Osteoblast (primary cell): Measurements from ENCODE around the gene IQGAP3. TPM values are rescaled to one million over a fixed set of nuclear protein-coding genes. Genes with fewer than 3 reads are reported as not detected.
"Not testable (repeated sequence)": the region's sequence is repeated elsewhere in the genome, so short reads cannot be mapped to it uniquely, and the experiment has no call there.

Experiments used
- DNase-seq: peaks from one replicate; pipeline ENCODE4 v3.0.0; 2011; ENCODE audit warnings: low spot score, mixed read lengths; ENCODE audit not compliant: insufficient read length; ENCODE audit errors: missing footprints
- H2AFZ ChIP-seq: 2 replicates; pipeline ENCODE4 v1.6.0; 2011; ENCODE audit warnings: mild to moderate bottlenecking, low read length
- H3K27ac ChIP-seq: 2 replicates; pipeline ENCODE4 v1.5.1; 2011; ENCODE audit warnings: mild to moderate bottlenecking, low read depth, low read length, moderate library complexity
- H3K27me3 ChIP-seq: 2 replicates; pipeline ENCODE4 v1.6.0; 2012; ENCODE audit warnings: mild to moderate bottlenecking, control low read depth, inconsistent platforms, low read length, moderate library complexity; ENCODE audit not compliant: insufficient read depth
- H3K36me3 ChIP-seq: 2 replicates; pipeline ENCODE4 v1.5.1; 2011; ENCODE audit warnings: mild to moderate bottlenecking, low read length, control low read depth, moderate library complexity; ENCODE audit not compliant: insufficient read depth
- H3K4me1 ChIP-seq: 2 replicates; pipeline ENCODE4 v1.5.1; 2011; ENCODE audit warnings: mild to moderate bottlenecking, low read length, control low read depth, moderate library complexity; ENCODE audit not compliant: insufficient read depth
- H3K4me2 ChIP-seq: 2 replicates; pipeline ENCODE4 v1.6.0; 2011; ENCODE audit warnings: mild to moderate bottlenecking, low read length; ENCODE audit not compliant: insufficient read depth
- H3K4me3 ChIP-seq: fragments of 200-600 bp; sonication (generic); 3 replicates; pipeline ENCODE4 v1.5.1; 2012; ENCODE audit warnings: mild to moderate bottlenecking, low read length, inconsistent platforms; ENCODE audit not compliant: insufficient read depth
- H3K79me2 ChIP-seq: 2 replicates; pipeline ENCODE4 v1.6.0; 2012; ENCODE audit warnings: mild to moderate bottlenecking, low read length, control low read depth, inconsistent platforms; ENCODE audit not compliant: insufficient read depth
- H3K9me3 ChIP-seq: 2 replicates; pipeline ENCODE4 v1.5.1; 2011; ENCODE audit warnings: low read depth, low read length, control low read depth
- H4K20me1 ChIP-seq: 2 replicates; pipeline ENCODE4 v1.6.0; 2012; ENCODE audit warnings: mild to moderate bottlenecking, low read length, control low read depth; ENCODE audit not compliant: insufficient read depth
- total RNA-seq: library from RNA; depleted of rRNA; stranded (reverse); fragments of >200 nt; gene quantifications from 2 replicates; pipeline ENCODE4 v1.2.3, GENCODE V29; 2012
- TF ChIP-seq, protein P1 (sequence below): IDR thresholded peaks from 2 replicates; pipeline ENCODE4 v1.5.1; 2011; ENCODE audit warnings: mild to moderate bottlenecking, low read depth, low read length, moderate library complexity; ENCODE audit errors: extremely low read depth

Gene IQGAP3
- total RNA-seq, 1 donor, result 2.9 TPM

DNA sequence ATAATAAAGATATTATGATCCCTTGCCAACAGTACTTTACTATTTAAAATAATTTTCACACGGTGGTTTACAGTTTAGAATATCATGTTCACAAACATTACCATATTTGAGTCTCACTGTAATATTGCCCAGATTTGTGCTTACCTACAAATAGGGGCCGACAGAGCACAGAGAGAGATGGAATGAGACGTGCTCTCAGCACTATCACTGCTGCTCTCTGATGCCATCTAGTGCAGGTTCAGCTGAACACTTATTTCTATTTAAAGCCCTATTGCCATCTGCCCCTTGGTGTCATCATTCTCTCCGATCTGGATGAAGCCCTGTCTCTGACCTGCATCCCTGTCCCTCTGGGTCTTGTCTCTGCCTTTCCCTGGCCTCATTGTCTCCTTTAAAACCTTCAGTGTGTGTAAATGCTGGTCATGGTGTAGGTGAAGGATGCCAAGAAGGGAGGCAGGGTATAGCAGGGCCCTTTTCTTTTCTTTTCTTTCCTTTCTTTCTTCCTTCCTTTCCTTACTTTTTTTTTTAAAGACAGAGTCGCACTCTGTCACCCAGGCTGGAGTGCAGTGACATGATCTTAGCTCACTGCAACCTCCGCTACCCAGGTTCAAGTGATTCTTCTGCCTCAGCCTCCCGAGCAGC, 35.8 kb upstream of the IQGAP3 start:
- no peaks in the 10 kb centered on the region for H3K4me1 ChIP-seq
- no peaks in the 10 kb centered on the region for H3K36me3 ChIP-seq
- DNase-seq, result peak; percentile 88
- H3K27ac ChIP-seq, result no peak overlapping the region
- peaks cover 15% of the 10 kb centered on the region for H3K27me3 ChIP-seq
- H4K20me1 ChIP-seq, result no peaks in the 10 kb centered on the region
- peak overlapping the region; percentile 4 for H3K4me2 ChIP-seq
- no peak overlapping the region for H2AFZ ChIP-seq
- H3K9me3 ChIP-seq, result no peaks in the 10 kb centered on the region
- H3K4me3 ChIP-seq, result no peak overlapping the region
- no peaks in the 10 kb centered on the region for H3K79me2 ChIP-seq
- TF ChIP-seq, protein P1, sequence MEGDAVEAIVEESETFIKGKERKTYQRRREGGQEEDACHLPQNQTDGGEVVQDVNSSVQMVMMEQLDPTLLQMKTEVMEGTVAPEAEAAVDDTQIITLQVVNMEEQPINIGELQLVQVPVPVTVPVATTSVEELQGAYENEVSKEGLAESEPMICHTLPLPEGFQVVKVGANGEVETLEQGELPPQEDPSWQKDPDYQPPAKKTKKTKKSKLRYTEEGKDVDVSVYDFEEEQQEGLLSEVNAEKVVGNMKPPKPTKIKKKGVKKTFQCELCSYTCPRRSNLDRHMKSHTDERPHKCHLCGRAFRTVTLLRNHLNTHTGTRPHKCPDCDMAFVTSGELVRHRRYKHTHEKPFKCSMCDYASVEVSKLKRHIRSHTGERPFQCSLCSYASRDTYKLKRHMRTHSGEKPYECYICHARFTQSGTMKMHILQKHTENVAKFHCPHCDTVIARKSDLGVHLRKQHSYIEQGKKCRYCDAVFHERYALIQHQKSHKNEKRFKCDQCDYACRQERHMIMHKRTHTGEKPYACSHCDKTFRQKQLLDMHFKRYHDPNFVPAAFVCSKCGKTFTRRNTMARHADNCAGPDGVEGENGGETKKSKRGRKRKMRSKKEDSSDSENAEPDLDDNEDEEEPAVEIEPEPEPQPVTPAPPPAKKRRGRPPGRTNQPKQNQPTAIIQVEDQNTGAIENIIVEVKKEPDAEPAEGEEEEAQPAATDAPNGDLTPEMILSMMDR, result peak; percentile 86

- not testable (repeated sequence) for H2AFZ ChIP-seq, H3K4me2 ChIP-seq, H3K4me3 ChIP-seq, H3K4me1 ChIP-seq, H4K20me1 ChIP-seq, H3K79me2 ChIP-seq, DNase-seq, H3K36me3 ChIP-seq, H3K9me3 ChIP-seq, H3K27ac ChIP-seq
- H3K27me3 ChIP-seq, result peaks cover 14% of the 10 kb centered on the region
These were observed 35.0 kb upstream of the IQGAP3 start for GRCh38 chr1:156607344-156607743.

- peaks cover 27% of the 10 kb centered on the region for H3K79me2 ChIP-seq
- peak overlapping the region; percentile 34 for H3K4me2 ChIP-seq
- H3K36me3 ChIP-seq, result peaks cover 15% of the 10 kb centered on the region
- DNase-seq, result no peak
- H3K27me3 ChIP-seq, result no peaks in the 10 kb centered on the region
- no peaks in the 10 kb centered on the region for H3K9me3 ChIP-seq
- peak overlapping the region; percentile 68 for H2AFZ ChIP-seq
- peaks cover 14% of the 10 kb centered on the region for H3K4me1 ChIP-seq
- peaks cover 3% of the 10 kb centered on the region for H4K20me1 ChIP-seq
- H3K27ac ChIP-seq, result no peak overlapping the region
- TF ChIP-seq, protein P1, result peak; percentile 45
- H3K4me3 ChIP-seq, result no peak overlapping the region
These were observed 30.2 kb upstream of the IQGAP3 start for GRCh38 chr1:156602557-156602993.

- H3K27ac ChIP-seq, result peak overlapping the region; percentile 81
- TF ChIP-seq, protein P1, result no peak
- H3K9me3 ChIP-seq, result no peaks in the 10 kb centered on the region
- peak overlapping the region; percentile 92 for H3K4me3 ChIP-seq
- H3K36me3 ChIP-seq, result peaks cover 22% of the 10 kb centered on the region
- H3K4me2 ChIP-seq, result peak overlapping the region; percentile 98
- no peaks in the 10 kb centered on the region for H3K27me3 ChIP-seq
- H3K4me1 ChIP-seq, result peaks cover 14% of the 10 kb centered on the region
- H2AFZ ChIP-seq, result peak overlapping the region; percentile 96
- DNase-seq, result no peak
- peaks cover 3% of the 10 kb centered on the region for H4K20me1 ChIP-seq
- peaks cover 27% of the 10 kb centered on the region for H3K79me2 ChIP-seq
These were observed 29.5 kb upstream of the IQGAP3 start for GRCh38 chr1:156601892-156602291.
